ENCODE measurements around the gene PDSS2. TPM values are rescaled to one million over a fixed set of nuclear protein-coding genes. Genes with fewer than 3 reads are reported as not detected.

Gene PDSS2
- total RNA-seq, 4 donors from 2014 or later = 6.5 to 12.2 (median 9.0) TPM

- Histone ChIP-seq H3K9me3 (no peaks in the 10 kb centered on the region), H3K27ac (no peak overlapping the region), H3K36me3 (no peaks in the 10 kb centered on the region), H3K4me1 (peaks cover 0 to 32% (median 0%) of the 10 kb centered on the region in 3 donors), H3K27me3 (no peaks in the 10 kb centered on the region), H3K4me3 (no peak overlapping the region)
- TF ChIP-seq, protein P1, sequence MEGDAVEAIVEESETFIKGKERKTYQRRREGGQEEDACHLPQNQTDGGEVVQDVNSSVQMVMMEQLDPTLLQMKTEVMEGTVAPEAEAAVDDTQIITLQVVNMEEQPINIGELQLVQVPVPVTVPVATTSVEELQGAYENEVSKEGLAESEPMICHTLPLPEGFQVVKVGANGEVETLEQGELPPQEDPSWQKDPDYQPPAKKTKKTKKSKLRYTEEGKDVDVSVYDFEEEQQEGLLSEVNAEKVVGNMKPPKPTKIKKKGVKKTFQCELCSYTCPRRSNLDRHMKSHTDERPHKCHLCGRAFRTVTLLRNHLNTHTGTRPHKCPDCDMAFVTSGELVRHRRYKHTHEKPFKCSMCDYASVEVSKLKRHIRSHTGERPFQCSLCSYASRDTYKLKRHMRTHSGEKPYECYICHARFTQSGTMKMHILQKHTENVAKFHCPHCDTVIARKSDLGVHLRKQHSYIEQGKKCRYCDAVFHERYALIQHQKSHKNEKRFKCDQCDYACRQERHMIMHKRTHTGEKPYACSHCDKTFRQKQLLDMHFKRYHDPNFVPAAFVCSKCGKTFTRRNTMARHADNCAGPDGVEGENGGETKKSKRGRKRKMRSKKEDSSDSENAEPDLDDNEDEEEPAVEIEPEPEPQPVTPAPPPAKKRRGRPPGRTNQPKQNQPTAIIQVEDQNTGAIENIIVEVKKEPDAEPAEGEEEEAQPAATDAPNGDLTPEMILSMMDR (IDR thresholded peaks at IDR 0.05) = no peak
- TF ChIP-seq POLR2AphosphoS5 (IDR thresholded peaks at IDR 0.05) (no peak), POLR2A (IDR thresholded peaks at IDR 0.05) (no peak), EP300 (IDR thresholded peaks at IDR 0.05) (no peak)
- 86 to 92% methylated on average over 2 of the region's 2 CpGs for WGBS, 2 donors (ENCODE audit: low coverage in 1 of 2)
- ATAC-seq = no peak
Observed at GRCh38 chr6:107357031-107357430, 102.3 kb downstream of the PDSS2 start.

- Histone ChIP-seq H3K4me3 (no peak overlapping the region), H3K27me3 (no peaks in the 10 kb centered on the region), H3K27ac (no peak overlapping the region), H3K36me3 (no peaks in the 10 kb centered on the region), H3K4me1 (peaks cover 0 to 32% (median 0%) of the 10 kb centered on the region in 3 donors), H3K9me3 (no peaks in the 10 kb centered on the region)
- TF ChIP-seq EP300 (IDR thresholded peaks at IDR 0.05) (no peak), POLR2A (IDR thresholded peaks at IDR 0.05) (no peak), POLR2AphosphoS5 (IDR thresholded peaks at IDR 0.05) (no peak)
- TF ChIP-seq, protein P1 (IDR thresholded peaks at IDR 0.05) = no peak
- WGBS, 2 donors (ENCODE audit: low coverage in 1 of 2) = 56 to 64% methylated on average over 3 of the region's 3 CpGs
- no peak for ATAC-seq
Observed at GRCh38 chr6:107355659-107356058, 103.7 kb downstream of the PDSS2 start.

DNA sequence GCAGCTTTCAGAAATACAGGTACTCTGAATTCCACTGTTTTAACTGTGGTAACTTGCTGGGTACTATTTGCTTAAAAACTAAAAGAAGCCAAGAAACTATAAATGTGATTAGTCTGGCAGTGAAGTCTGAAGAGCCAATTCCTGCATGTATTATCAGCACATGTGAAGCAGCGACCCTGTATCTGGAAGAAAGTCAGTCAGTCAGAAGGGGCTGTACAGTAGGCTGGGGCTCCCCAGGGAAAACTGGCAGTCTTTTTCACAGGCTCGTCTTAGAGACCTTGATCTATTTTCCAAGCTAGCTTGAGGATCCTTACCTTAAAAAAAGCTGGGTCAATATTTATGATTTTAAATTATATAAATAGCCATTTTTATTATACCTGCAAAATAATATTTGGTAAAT is 104.9 kb downstream of the PDSS2 start:
- Histone ChIP-seq H3K9me3 (no peaks in the 10 kb centered on the region), H3K36me3 (no peaks in the 10 kb centered on the region), H3K4me1 (peaks cover 0 to 32% (median 0%) of the 10 kb centered on the region in 3 donors), H3K4me3 (no peak overlapping the region), H3K27me3 (no peaks in the 10 kb centered on the region), H3K27ac (no peak overlapping the region)
- no peak for TF ChIP-seq POLR2AphosphoS5 (IDR thresholded peaks at IDR 0.05)
- no peak for TF ChIP-seq EP300 (IDR thresholded peaks at IDR 0.05)
- no peak for TF ChIP-seq POLR2A (IDR thresholded peaks at IDR 0.05)
- TF ChIP-seq, protein P1 (IDR thresholded peaks at IDR 0.05) = no peak
- WGBS, 2 donors (ENCODE audit: low coverage in 1 of 2) = 59 to 62% methylated on average over 2 of the region's 2 CpGs
- ATAC-seq = no peak

DNA sequence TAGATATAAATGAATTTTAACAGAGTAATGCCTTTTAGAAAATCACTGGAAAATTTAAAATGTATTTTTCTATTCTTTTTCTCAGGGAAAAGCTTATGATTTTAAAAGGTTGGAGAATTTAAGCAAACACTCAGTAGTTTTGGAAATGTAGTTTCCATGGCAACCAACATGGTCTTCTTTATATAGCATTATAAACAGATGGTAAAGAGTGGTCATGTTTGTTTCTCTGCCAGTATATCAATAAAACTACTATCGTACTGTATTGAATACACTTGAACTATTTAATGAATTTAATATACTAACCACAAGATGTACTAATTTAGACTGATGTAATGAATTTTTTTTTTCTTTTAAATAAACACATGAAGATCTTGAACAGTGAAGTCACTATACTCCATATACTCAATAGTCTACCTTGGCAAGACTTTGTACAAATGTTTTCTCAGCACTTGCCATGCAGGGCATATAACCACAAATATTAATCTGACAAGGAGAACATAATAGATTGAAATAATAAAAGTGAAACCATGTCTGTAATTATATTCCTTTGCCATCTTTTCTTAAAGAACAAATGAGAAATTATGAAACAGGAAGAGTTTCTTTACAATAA is 105.5 kb downstream of the PDSS2 start:
- peaks cover 0 to 32% (median 0%) of the 10 kb centered on the region in 3 donors for H3K4me1 ChIP-seq
- H3K9me3 ChIP-seq = no peaks in the 10 kb centered on the region
- no peak for TF ChIP-seq EP300 (IDR thresholded peaks at IDR 0.05)
- no peak for TF ChIP-seq POLR2A (IDR thresholded peaks at IDR 0.05)
- TF ChIP-seq, protein P1 (IDR thresholded peaks at IDR 0.05) = no peak
- no peak for TF ChIP-seq POLR2AphosphoS5 (IDR thresholded peaks at IDR 0.05)
- H3K4me3 ChIP-seq = no peak overlapping the region
- H3K27ac ChIP-seq = no peak overlapping the region
- no peaks in the 10 kb centered on the region for H3K27me3 ChIP-seq
- 64 to 75% methylated on average over 1 of the region's 1 CpG for WGBS, 2 donors (ENCODE audit: low coverage in 1 of 2)
- H3K36me3 ChIP-seq = no peaks in the 10 kb centered on the region
- no peak for ATAC-seq

DNA sequence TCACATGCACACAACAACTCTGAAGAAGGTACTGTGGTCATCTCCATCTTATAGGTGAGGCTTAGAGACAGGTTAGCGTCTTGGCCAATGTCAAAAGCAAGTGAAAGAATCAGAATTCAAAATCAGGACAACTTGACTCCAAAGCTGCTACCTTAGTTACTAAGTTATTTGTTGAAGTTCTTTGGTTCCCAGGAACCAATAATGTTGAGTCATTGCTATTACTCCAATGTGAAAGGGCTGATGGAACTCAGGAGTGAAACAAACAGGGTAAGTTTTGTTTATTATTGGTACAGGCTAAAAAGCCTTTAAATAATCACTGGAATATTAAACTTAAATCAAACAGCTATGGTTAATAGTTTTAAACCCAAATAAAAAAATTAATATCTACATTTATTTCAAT is 111.1 kb downstream of the PDSS2 start:
- H3K4me3 ChIP-seq = no peak overlapping the region
- H3K27me3 ChIP-seq = no peaks in the 10 kb centered on the region
- TF ChIP-seq POLR2A (IDR thresholded peaks at IDR 0.05) = no peak
- no peak for TF ChIP-seq POLR2AphosphoS5 (IDR thresholded peaks at IDR 0.05)
- TF ChIP-seq, protein P1 (IDR thresholded peaks at IDR 0.05) = no peak
- no peak for TF ChIP-seq EP300 (IDR thresholded peaks at IDR 0.05)
- peaks cover 0 to 6% (median 0%) of the 10 kb centered on the region in 3 donors for H3K4me1 ChIP-seq
- no peak for ATAC-seq
- H3K36me3 ChIP-seq = no peaks in the 10 kb centered on the region
- no peaks in the 10 kb centered on the region for H3K9me3 ChIP-seq
- H3K27ac ChIP-seq = no peak overlapping the region
- WGBS, 2 donors (ENCODE audit: low coverage in 1 of 2) = 86 to 100% methylated on average over 1 of the region's 1 CpG

Measured in gastroesophageal sphincter (tissue), 4 donors.